ENCODE results near the gene NPAS3. TPM values are rescaled to one million over a fixed set of nuclear protein-coding genes. Genes with fewer than 3 reads are reported as not detected.

NPAS3 gene
- total and polyA plus RNA-seq, 2 of the 8 experiments (the other 6 are each of a cell fraction or from before 2014, with no cell fraction given): 0.11 to 0.60 TPM

DNA sequence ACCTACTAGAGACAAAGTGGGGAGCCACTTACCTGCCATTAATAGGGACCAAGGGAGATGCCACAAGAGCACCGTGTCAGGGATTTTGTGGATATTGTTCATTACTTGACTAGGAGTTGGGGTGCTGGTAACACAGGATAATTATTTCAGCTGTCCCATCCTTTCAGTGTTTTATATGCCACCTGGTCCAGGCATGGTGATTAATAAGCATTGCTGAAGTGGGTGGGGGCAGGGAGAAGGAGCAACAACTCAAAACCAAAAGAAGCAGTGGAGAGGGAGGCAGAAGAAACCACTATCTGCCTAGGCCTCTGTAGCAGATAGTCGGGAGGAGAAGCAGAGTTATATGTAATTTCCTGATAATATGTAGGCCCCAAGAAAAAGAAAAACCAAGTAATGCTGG is 184.6 kb downstream of the NPAS3 start:
- Histone ChIP-seq H3K18ac (ENCODE audit: extremely low read depth, low read length) (no peak overlapping the region), H4K5ac (ENCODE audit: insufficient read length, low read depth, low read length) (no peak overlapping the region), H3K56ac (replicated peaks; ENCODE audit: insufficient read length, low read depth, low read length) (no peak overlapping the region), H3K14ac (ENCODE audit: insufficient read length) (no peak overlapping the region), H3K23me2 (ENCODE audit: low read depth, low read length) (no peaks in the 10 kb centered on the region), H3K79me1 (ENCODE audit: low read depth, low read length) (no peaks in the 10 kb centered on the region), H3K4me3 (ENCODE audit: extremely low read depth in 1 of 4, insufficient read depth in 2 of 4, low read depth in 3 of 4, low read length in 4 of 4) (no peak overlapping the region), H3K4ac (replicated peaks; ENCODE audit: insufficient read length, low read depth, low read length) (no peak overlapping the region), H2BK120ac (replicated peaks; ENCODE audit: low read depth, low read length) (no peak overlapping the region), H3K4me1 (replicated peaks in 1 of 4; ENCODE audit: control insufficient read depth in 3 of 4, insufficient read depth in 4 of 4, low read length in 3 of 4) (peaks cover 0 to 2% (median 0%) of the 10 kb centered on the region in 4 experiments; a peak in 1 of 7 replicates), H2AFZ (ENCODE audit: low read length) (no peak overlapping the region), H3K79me2 (ENCODE audit: control insufficient read depth in 1 of 2, insufficient read depth in 2 of 2, low read length in 2 of 2) (no peaks in the 10 kb centered on the region), H2BK5ac (ENCODE audit: low read depth, low read length) (no peak overlapping the region), H3K36me3 (ENCODE audit: control insufficient read depth in 2 of 4, insufficient read depth in 4 of 4, low read length in 3 of 4) (no peaks in the 10 kb centered on the region), H2BK20ac (ENCODE audit: low read length) (no peak overlapping the region), H4K8ac (ENCODE audit: extremely low read depth, insufficient read depth, low read length) (no peak overlapping the region), H4K20me1 (replicated peaks in 1 of 2; ENCODE audit: control insufficient read depth in 1 of 2, insufficient read depth in 2 of 2, low read length in 2 of 2) (no peaks in the 10 kb centered on the region), H3K27ac (ENCODE audit: low read depth, low read length) (no peak overlapping the region), H3K23ac (ENCODE audit: insufficient read length) (no peak overlapping the region), H4K91ac (replicated peaks; ENCODE audit: insufficient read length, low read length) (no peak overlapping the region), H3K9me3 (ENCODE audit: insufficient read depth in 2 of 2, low read depth in 1 of 2, low read length in 1 of 2) (no peaks in the 10 kb centered on the region), H2BK15ac (ENCODE audit: low read length) (no peak overlapping the region), H3K27me3 (replicated peaks in 1 of 4; ENCODE audit: control insufficient read depth in 3 of 4, extremely low read depth in 1 of 4, insufficient read depth in 3 of 4, low read length in 3 of 4) (no peaks in the 10 kb centered on the region), H3K4me2 (ENCODE audit: insufficient read depth in 1 of 2, low read depth in 2 of 2, low read length in 2 of 2) (no peak overlapping the region), H2AK5ac (ENCODE audit: low read depth, low read length) (no peak overlapping the region), H2BK12ac (ENCODE audit: low read depth, low read length) (no peak overlapping the region), H3K9ac (replicated peaks in 1 of 4; ENCODE audit: extremely low read depth in 1 of 4, low read depth in 3 of 4, low read length in 3 of 4) (no peak overlapping the region)
- WGBS, 2 experiments (ENCODE audit: extremely low coverage in 1 of 2, insufficient coverage in 1 of 2, insufficient read length in 1 of 2, insufficient replicate concordance in 2 of 2, low coverage in 1 of 2, low lambda C conversion rate in 2 of 2, missing lambda C conversion rate in 1 of 2): 83% methylated on average over 2 of the region's 2 CpGs; no CpG with 5 or more reads in 1 of the 2 experiments
- TF ChIP-seq CBX5 (IDR thresholded peaks at IDR 0.05; ENCODE audit: low read depth, low read length): no peak
- TF ChIP-seq, protein P1, sequence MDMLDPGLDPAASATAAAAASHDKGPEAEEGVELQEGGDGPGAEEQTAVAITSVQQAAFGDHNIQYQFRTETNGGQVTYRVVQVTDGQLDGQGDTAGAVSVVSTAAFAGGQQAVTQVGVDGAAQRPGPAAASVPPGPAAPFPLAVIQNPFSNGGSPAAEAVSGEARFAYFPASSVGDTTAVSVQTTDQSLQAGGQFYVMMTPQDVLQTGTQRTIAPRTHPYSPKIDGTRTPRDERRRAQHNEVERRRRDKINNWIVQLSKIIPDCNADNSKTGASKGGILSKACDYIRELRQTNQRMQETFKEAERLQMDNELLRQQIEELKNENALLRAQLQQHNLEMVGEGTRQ (IDR thresholded peaks at IDR 0.05; ENCODE audit: low read length): no peak
- no peak for TF ChIP-seq CTBP2 (IDR thresholded peaks at IDR 0.05; ENCODE audit: borderline replicate concordance, insufficient read depth, insufficient read length, low read length)
- TF ChIP-seq SIN3A (conservative IDR thresholded peaks at IDR 0.05 in 1 of 2, IDR thresholded peaks at IDR 0.05 in 1 of 2; ENCODE audit: low read depth in 1 of 2, low read length in 2 of 2): no peak
- TF ChIP-seq EP300 (IDR thresholded peaks at IDR 0.05; ENCODE audit: borderline replicate concordance in 1 of 2, low read depth in 2 of 2, low read length in 2 of 2): no peak
- no peak for TF ChIP-seq EGR1 (IDR thresholded peaks at IDR 0.05; ENCODE audit: borderline replicate concordance, low read depth, low read length)
- FAIRE-seq (no peak), DNase-seq (ENCODE audit: low read depth in 1 of 2, low spot score in 2 of 2) (no peak)
- CTCF ChIA-PET (ENCODE audit: partially characterized antibody): no interaction called here
- POLR2A ChIA-PET (ENCODE audit: partially characterized antibody): no interaction called here

Measured in H1 (cell line).